PC-3 (cell line): ENCODE measurements around the gene ACAD11.

ENCODE experiments used
- CTCF ChIP-seq: fragments of 300-600 bp; sonication (generic); conservative IDR thresholded peaks from 2 replicates; pipeline ENCODE4 v1.5.1; 2017; ENCODE audit warnings: antibody characterized with exemption, low read depth, mild to moderate bottlenecking, low read length
- EZH2 ChIP-seq: fragments of 300-600 bp; sonication (generic); IDR thresholded peaks from one replicate; pipeline ENCODE4 v1.6.1; 2017; ENCODE audit warnings: antibody characterized with exemption, mild to moderate bottlenecking, low read length; ENCODE audit not compliant: unreplicated experiment
- EZH2phosphoT487 ChIP-seq: fragments of 300-600 bp; sonication (generic); IDR thresholded peaks from 2 replicates; pipeline ENCODE4 v1.6.1; 2018; ENCODE audit warnings: mild to moderate bottlenecking, antibody characterized with exemption, low read length, borderline replicate concordance

GRCh38 chr3:132592216-132592615, 67.4 kb downstream of the ACAD11 start:
- TF ChIP-seq CTCF (no peak), EZH2 (no peak), EZH2phosphoT487 (no peak)
